GM21619 (cell line): ENCODE results near the gene FAAP20.

ENCODE experiments used
- ATAC-seq: cut with Tn5 transposase; IDR thresholded peaks from one replicate; pipeline ENCODE4 v1.9.1; 2021; ENCODE audit not compliant: unreplicated experiment

Gene FAAP20

DNA sequence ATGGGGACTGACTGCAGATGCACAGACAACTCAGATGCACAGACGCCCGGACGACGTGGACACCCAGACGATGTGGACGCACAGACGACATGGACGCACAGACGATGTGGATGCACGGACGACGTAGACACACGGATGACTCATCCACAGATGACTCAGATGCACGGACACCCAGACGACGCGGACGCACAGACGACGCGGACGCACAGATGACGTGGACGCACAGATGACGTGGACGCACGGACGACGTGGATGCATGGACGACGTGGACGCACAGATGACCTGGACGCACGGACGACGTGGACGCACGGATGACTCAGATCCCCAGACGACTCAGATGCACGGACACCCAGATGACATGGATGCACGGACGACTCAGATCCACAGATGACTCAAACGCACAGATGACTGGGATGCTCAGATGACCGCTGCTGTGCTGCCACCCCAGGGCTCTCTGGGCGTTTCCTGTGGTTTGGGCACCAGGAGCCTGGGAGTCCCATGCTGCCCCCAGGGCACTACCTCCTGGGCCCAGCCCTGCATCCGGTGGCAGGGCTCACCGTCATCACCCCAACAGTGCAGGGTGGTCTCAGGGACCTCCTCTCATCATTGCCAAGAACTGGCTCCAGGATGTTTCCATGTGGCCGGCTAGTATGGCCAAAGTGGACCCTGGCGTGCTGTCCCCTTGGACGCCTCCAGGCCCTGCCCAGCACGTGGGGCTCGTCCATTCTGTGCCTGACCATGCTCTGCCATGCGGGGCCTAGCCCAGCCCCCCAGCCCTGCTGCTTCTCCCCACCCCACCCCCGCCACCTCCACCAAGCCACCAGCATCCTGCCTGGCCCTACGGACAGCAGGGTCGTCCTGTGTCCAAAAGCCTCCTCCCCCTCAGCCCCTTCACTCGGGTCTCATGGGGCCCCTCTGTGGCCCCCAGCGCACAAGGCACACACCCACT, 14.0 kb downstream of the FAAP20 start:
- no peak for ATAC-seq

DNA sequence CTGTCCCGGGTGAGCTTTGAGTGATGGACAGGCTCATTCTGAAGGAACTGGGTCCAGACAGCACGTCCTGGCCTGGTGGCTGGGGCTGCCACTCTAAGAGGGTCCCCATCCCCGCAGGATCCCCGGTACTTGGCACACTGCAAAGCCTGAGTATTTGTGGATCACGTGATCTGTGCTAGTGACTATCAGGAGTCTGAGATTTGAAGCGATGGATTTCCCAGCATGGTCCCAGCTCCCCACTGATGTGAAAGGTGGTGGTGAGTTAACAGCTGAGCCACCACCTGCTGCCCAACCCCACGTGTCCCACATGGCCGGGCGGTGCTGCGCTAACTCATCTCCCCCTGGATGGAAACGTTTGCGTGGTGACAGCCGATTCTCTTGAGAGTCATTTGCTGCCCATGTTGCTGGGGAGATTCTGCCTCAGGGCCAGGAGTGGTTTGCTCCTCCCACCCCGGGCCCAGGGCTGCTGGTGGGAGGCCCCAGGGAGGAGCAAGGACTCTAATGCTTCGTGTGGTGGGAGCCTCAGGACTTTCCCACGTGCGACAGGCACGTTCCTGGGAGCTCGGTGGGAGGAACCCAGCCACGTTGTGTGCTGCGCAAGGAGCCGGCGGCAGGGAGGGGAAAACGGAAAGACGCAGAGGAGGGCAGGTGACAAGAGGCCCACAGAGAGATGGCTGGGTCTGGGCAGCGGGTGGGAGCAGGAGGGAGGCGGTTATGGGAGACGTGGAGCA, 15.1 kb downstream of the FAAP20 start:
- no peak for ATAC-seq

DNA sequence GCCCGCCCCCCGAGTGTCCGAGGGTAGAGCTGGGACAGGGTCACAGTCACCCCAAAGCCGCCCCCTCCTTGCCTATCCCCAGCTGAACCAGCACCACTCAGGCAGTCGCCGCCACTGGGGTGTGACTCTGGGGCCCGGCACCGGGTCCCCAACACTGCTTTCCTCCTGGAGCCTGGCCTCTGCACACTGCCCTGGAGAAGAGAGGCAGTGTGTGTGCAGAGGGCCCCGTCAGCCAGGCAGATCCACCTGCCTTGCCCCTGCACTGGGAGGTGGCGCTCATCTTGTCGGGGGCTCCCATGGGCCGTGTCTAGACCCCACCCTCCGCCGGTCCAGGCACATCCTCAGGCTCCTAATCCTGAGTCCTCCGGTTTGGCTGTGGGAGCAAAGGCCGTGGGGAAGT, 15.7 kb downstream of the FAAP20 start:
- no peak for ATAC-seq

DNA sequence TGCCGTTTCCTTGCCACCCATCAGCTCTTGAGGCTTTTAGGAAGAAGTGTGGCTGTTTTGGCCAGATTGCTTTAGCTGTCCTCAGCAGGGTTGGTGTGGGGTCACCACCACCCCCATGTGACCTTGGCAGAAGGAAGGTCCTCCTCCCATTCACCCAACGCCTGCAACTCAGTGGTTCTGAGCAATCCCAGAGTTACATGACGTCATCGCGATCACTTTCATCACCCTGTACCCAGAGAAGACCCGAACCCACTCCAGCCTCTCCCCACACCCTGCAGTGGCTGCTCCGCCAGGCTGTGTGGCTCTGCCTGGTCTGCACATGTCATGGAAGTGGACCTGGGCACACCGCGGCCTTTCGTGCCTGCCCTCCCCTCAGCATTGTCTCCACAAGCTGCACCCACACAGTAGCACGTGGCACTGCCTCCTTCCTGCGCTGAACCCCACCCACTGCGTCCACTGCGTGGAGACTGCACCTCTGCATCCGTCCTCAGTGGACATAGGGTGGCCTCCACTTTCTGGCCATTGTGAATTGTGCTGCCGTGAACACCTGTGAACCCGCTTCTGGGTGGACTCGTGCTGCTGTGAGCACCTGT, 16.5 kb downstream of the FAAP20 start:
- ATAC-seq, result no peak

DNA sequence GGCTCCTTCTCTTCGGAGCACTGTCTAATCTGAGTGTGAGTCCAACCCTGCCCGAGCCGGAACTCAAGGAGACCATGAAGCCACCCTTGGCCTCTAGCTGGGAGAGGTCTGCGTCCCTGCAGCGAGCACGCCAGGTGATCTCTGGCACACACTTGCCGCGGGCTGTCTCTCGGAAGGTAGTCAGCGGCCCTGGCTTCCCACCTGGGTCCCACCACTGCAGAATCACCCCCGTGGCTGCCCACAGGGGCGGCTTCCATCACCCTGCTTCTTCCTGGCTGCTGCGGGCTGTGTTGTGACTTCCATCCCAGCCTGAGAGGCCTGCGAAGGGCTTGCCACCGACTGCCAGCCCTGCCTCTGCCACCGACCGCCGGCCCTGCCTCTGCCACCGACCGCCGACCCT, 17.0 kb downstream of the FAAP20 start:
- ATAC-seq, result no peak

DNA sequence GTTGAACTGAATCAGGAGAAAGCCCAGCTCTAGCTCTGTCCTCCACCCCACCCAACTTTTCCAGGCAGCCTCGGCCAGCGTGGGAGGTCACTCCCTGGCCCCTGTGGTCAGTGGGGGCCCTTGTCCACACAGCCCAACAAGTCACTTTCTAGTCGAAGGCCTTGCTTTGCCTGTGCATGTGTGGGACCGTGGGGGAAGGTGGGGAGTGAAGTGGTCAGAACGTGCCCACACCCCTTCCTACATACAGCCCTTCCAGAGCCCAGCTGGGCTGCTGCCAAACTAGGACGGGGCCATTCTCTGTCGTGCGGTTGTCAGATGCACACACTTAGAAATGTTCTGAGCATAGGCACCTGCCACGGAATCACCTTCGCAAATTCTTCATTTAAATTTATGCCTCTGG, 18.0 kb downstream of the FAAP20 start:
- no peak for ATAC-seq

DNA sequence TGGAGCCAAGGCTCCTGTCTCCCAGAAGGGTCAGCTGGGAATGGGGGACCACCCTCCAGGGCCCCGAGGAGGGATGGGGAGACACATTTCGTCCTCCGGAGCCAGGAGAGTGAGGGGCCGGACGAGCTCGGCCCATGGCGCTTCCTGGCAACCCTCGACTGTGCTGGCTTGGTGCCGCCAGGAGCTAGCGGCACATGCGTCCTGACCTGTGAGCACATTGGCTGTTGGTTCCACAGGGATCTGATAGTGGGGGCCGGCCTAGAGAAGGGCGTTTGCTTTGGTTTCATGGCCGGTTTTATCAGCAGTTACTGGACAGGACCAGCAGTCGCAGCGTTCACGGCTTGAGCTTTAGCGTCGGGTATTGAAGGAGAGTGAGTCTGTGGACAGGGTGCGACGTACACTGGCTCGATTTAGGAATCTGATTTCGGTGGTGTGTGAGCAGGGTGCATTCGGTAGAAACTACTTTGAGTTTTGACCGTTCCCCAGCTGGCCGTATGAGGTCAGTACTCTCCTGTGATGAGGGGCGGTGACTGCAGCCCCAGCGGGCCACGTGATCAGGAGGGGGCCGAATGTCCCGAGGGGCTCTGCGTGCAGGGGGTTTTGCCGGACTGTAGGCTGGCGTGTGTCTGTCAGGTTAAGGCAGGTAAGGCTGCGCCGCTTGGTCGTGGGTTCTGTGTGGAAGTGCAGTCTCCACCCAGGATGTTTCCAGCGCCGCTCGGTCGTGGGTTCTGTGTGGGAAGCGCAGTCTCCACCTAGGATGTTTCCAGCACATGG, 18.7 kb downstream of the FAAP20 start:
- no peak for ATAC-seq

DNA sequence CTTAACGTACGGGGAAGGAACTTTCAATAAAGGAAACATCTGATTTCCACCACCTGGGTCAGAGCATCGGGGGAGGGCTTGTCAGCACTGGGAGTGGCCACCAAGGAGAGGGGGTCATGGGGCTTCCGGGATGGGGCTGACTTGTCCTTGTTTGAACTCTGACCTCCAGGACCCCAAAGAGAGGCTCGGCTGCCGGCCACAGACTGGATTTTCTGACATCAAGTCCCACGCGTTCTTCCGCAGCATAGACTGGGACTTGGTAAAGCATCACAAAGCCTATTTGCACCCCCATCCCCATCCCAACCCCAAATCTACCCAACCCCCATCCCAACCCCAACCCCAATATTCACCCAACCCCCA, 19.5 kb downstream of the FAAP20 start:
- no peak for ATAC-seq

DNA sequence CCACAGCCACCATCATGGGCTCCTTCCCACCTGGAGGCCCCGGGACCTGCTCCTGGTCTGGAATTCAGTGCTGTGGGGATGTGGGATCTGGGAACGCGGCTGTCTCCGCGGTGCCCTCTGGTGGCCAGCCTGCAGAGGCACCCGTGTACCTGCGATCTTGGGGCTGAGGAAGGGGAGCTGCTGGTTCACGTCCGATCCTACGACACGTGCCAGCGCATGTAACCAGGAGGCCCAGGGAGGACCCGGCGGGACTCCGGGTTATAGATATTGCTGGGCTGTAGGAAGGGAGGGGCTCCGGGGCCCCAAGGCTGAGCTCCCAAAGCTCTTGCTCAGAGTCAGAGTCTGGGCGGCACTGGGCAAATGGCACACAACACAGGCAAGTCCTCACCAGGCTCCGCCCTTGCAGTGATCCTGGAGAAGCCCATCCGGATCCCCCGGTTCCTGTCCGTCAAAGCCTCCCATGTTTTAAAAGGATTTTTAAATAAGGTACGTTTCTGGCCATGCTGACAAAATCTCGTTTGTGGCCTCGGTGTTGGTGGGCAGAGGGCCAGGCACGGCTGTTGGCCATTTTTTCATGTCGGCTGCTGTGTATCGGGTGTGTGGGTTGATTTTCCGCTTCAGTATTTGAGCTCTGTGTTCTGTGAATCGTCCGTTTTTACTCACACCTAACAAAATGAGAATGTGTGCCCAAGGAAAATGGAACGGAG, 20.1 kb downstream of the FAAP20 start:
- ATAC-seq, result no peak

DNA sequence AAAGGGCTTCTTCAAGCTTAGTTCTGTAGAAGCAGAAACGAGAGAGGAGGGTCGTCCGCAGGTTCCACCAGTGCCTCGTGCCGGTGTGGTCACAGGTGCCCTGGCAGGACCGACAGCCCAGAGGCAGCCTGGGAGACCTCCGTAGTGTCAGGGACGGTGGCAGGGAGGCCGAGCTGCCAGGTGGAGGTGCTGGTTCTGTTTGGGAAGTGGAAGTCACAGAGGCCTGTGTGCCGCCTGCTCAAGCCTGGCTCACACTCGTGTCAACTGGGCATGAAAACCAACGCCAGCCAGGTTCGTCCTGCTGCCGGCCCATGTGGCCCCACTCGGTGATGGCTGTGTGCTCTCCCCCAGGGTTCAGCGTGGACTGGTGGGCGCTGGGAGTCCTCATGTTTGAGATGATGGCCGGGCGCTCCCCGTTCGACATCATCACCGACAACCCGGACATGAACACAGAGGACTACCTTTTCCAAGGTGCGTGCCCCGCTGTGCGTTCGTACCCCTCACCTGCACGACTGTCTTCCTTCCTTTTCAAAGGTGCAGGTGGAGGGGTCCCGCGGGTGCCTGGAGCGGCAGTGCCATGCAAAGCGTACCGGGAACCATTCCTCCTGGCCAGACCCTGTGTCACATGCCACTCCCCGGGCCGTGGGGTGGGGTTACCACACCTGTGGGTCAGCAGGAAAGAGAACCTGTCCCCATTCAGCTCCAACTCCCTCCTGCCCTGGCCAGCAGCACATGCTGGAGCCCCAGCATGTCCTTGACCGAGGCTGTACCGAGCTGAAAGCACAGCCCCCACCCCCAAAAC, 20.8 kb downstream of the FAAP20 start:
- ATAC-seq, result no peak

DNA sequence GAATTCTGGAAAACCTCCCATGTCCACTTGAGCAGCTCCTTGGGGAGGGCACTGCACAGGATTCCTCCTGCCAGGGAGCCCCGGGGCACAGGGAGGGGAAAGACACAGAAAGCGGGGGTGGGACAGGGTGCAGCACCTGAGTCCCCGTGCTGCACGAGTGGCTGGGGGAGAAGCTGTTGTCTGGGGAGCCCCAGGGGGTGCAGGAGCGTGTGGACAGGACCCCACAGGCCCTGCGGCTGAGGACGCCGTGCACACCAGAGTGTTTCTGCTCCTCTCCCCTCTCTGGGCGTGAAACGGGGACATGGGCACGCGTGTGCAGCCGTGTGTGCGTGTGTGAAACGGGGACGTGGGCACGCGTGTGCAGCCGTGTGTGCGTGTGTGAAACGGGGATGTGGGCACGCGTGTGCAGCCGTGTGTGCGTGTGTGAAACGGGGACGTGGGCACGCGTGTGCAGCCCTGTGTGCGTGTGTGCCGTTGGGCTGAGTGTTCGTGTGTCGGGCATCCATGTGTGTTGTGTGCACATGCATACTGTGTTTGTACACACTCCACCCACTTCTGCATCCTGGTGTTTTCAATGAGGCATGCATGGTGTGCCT, 21.9 kb downstream of the FAAP20 start:
- no peak for ATAC-seq

DNA sequence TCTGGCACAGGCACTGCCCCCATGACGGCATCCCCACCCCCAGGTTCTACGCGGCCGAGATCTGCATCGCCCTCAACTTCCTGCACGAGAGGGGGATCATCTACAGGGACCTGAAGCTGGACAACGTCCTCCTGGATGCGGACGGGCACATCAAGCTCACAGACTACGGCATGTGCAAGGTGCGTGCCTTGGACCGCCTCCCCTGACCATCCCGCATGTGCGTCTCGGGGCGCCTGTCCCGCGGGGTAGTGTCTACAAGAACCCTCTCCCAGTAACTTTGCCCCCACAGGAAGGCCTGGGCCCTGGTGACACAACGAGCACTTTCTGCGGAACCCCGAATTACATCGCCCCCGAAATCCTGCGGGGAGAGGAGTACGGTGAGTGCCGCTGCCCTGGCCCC, 22.6 kb downstream of the FAAP20 start:
- no peak for ATAC-seq

DNA sequence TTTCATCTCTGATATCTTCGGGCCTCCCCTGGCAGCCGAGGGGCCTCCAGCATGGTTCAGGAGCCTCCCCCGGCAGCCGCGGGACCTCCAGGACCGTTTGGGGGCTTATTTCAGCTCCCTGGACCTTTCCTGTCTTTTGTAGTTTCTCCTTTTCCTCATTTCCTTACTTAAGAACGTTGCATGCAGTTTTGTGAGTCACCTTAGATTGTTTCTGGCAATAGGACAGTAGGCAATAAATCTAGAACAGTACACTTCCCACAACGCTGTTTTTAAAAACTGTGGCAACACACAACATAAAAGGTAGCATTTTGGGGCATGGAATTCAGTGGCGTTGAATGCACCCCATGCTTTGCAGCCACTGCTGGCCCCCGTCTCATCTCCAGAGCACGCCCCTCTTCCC, 24.4 kb downstream of the FAAP20 start:
- no peak for ATAC-seq

DNA sequence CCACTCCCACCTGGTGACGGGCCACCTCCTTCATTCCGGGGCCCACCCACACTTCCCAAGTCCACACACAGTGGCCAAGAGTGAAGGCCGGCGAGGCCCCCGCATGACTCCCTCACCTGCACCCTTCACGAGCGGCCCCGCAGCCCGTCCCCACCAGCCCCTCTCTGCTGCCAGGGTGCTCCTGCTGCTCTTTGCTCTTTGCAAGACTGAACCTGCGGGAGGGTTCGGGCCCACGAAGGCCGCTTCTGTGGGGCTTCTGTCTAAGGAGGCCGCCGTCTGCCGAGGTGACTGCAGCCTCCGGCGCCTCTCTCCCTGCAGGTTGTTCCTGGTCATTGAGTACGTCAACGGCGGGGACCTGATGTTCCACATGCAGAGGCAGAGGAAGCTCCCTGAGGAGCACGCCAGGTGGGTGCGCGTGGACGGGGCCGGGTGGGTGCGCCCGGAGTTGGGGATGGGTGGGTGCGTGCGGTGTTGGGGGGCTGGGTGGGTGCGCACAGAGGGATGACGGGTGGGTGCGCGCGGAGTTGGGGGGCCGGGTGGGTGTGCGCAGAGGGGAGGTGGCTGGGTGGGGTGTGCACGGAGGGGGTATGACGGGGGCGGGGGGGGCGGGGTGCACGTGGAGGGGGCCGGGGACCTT, 25.3 kb downstream of the FAAP20 start:
- no peak for ATAC-seq

DNA sequence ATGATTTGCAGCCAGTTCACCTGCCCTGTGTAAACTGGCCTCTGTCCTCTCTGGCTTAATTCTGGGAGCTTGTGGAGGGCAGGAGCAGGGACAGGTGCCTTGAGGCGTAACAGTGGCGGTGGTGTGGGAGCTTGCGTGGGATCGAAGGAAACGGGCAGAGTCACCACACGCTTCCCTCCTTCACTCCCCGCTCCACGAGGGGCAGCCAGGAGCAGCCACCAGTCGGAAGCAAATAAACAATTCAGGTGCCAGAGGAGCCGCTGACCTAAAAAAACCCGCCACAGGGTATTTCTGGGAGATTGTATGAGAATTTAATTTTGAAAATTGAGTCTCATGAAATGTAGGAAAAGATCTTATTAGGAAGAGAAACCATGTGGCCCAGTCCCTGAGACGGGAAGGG, 26.0 kb downstream of the FAAP20 start:
- no peak for ATAC-seq

DNA sequence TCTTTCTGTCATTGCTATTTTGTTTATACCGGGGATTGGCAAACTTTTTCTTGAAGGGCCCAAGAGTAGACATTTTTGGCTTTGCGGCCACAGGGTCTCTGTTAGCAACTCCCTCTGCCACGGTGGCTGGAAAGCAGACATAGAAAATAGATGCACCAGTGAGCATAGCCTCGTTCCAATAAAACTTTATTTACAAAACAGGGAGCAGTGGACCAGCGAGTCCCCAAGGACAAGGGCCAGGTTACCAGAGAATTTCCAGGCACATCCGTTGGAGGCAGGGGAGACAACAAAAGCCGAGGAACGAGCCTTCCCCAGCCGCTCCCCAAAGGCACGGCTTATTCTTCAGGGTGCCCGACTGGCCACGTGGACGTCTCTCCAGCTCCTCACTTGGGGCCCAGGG, 26.5 kb downstream of the FAAP20 start:
- ATAC-seq, result no peak

DNA sequence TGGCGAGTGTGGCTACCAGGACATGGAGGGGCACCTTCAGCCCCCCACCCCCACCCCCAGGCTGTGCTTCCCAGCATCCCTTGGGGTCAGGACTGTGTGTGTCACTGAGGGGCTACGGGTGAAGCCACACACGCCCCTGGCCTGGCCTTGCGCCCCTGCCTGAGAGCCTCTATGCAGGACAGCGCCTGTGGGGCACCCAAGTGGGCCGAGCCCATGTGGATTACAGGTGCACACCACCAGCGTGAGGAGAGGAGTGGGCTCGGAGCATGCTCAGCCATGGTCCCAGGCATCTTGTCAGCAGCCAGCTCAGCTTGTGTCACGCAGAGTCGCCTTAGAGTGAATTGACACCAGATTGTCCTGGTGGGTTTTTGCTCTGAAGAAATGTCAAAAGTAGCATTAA, 27.9 kb downstream of the FAAP20 start:
- ATAC-seq, result no peak

DNA sequence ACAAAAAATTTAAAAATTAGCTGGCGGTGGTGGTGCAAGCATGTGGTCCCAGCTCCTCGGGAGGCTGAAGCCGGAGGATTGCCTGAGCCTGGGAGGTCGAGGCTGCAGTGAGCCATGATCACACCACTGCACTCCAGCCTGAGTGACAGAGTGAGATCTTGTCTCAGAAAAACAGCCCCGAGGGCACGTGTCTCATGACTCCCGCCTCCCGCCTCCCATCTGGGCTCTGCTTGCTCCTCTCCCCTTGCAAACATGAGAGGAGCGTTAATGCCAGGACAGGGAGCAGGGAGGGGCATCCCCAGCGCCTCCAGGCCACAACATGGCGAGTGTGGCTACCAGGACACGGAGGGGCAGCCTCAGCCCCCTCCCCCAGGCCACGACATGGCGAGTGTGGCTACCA, 28.3 kb downstream of the FAAP20 start:
- no peak for ATAC-seq

DNA sequence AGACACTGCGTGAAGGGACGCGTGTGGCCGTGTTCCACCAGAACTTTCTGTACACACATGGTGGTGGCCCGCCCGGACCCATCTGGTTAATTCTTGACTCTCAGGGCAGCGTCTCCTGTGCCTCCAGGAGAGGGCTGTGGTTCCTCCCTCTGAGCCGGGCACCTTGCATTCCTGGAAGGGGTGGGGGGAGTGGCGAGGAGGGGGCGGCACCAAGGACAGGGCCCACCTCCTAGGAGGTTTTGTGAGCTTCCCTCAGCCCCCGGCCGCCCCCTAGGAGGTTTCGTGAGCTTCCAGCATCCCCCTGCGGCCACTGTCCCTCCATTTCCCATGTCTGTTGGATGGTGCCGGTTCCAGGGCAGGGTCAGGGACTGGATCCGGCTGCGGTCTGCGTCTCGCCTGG, 28.9 kb downstream of the FAAP20 start:
- ATAC-seq, result no peak
